Spinal cord (tissue), 10 donors: ENCODE measurements around the gene CCNDBP1. TPM values are rescaled to one million over a fixed set of nuclear protein-coding genes. Genes with fewer than 3 reads are reported as not detected.

ENCODE experiments used
- DNase-seq, 6 donors: peaks; one replicate each; pipeline versions ENCODE4 v3.0.0 to v3.0.0-alpha.2; 2013 to 2015; ENCODE audit warnings: low spot score in 6 of 6, low read depth in 4 of 6
- H3K27ac ChIP-seq: one replicate; pipeline ENCODE4 v1.5.1; 2013; ENCODE audit warnings: low read depth, low read length, control low read depth
- H3K27me3 ChIP-seq: one replicate; pipeline ENCODE4 v1.6.1; 2013; ENCODE audit warnings: low read length; ENCODE audit not compliant: control insufficient read depth, insufficient read depth
- H3K36me3 ChIP-seq: one replicate; pipeline ENCODE4 v1.6.1; 2013; ENCODE audit warnings: low read length; ENCODE audit not compliant: control insufficient read depth, insufficient read depth
- H3K4me1 ChIP-seq: one replicate; pipeline ENCODE4 v1.6.1; 2013; ENCODE audit warnings: low read length; ENCODE audit not compliant: control insufficient read depth, insufficient read depth
- H3K4me3 ChIP-seq: one replicate; pipeline ENCODE4 v1.5.1; 2013; ENCODE audit warnings: low read depth, low read length, control low read depth
- H3K9me3 ChIP-seq: one replicate; pipeline ENCODE4 v1.6.1; 2013; ENCODE audit warnings: low read length; ENCODE audit not compliant: control insufficient read depth, insufficient read depth
- WGBS: methylation state at CpG from one replicate; pipeline ENCODE4 v1.1.5; 2013; ENCODE audit warnings: missing lambda C conversion rate; ENCODE audit not compliant: insufficient coverage; 5-methylcytosine and 5-hydroxymethylcytosine counted together
- polyA plus RNA-seq, 2 donors: library from polyadenylated mRNA; unstranded; fragments of 120-200 nt; gene quantifications; one replicate each; pipeline ENCODE4 v1.2.1, GENCODE V29; 2013; ENCODE audit not compliant: insufficient read length in 2 of 2
- total RNA-seq, 2 donors: library from RNA; depleted of rRNA in 1 of 2; stranded (reverse); fragments of 120-200 nt in 1 of 2; fragments of >200 nt in 1 of 2; gene quantifications; one replicate each; pipeline versions ENCODE4 v1.2.3 to v1.2.4, GENCODE V29; 2013 to 2014
- donor health status: healthy.

The CCNDBP1 gene
- total and polyA plus RNA-seq, 4 donors: 52.0 to 90.0 (median 56.2) TPM

GRCh38 chr15:43212951-43213350 lies 27.7 kb downstream of the CCNDBP1 start:
- H3K9me3 ChIP-seq: no peaks in the 10 kb centered on the region
- H3K4me3 ChIP-seq: no peak overlapping the region
- DNase-seq: no peak
- H3K27me3 ChIP-seq: no peaks in the 10 kb centered on the region
- no peak overlapping the region for H3K27ac ChIP-seq
- H3K4me1 ChIP-seq: no peaks in the 10 kb centered on the region
- H3K36me3 ChIP-seq: no peaks in the 10 kb centered on the region

DNA sequence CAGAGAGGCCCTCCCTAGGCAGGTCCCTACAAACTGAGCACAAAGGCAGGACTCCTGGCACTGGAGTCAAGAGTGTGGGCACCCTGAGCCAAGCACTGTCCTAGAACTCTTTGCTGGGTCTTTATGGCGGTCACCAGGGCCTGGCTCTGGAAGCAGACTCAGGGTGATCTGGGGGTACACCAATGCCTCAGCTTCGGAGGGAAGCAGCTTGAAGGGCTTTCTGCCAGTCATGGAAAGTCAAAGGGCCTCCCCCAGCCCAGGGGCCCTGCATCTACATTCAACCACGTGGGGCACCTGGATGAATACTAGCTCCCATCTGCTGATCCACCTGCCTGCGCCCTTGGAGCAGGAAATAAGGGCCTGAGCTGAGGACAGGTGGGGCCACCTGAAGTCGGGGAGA lies 28.3 kb downstream of the CCNDBP1 start:
- DNase-seq: no peak
- H3K4me3 ChIP-seq: no peak overlapping the region
- 74% methylated on average over 5 of the region's 5 CpGs for WGBS

GRCh38 chr15:43214169-43214568 lies 29.0 kb downstream of the CCNDBP1 start:
- DNase-seq: no peak
- H3K27ac ChIP-seq: no peak overlapping the region
- H3K36me3 ChIP-seq: no peaks in the 10 kb centered on the region
- 65% methylated on average over 8 of the region's 8 CpGs for WGBS
- no peaks in the 10 kb centered on the region for H3K9me3 ChIP-seq
- H3K4me1 ChIP-seq: no peaks in the 10 kb centered on the region
- no peak overlapping the region for H3K4me3 ChIP-seq
- H3K27me3 ChIP-seq: no peaks in the 10 kb centered on the region

More for the DNA sequence above, 28.3 kb downstream of the CCNDBP1 start:
- H3K36me3 ChIP-seq: no peaks in the 10 kb centered on the region
- H3K27me3 ChIP-seq: no peaks in the 10 kb centered on the region
- H3K9me3 ChIP-seq: no peaks in the 10 kb centered on the region
- no peak overlapping the region for H3K27ac ChIP-seq
- H3K4me1 ChIP-seq: no peaks in the 10 kb centered on the region

DNA sequence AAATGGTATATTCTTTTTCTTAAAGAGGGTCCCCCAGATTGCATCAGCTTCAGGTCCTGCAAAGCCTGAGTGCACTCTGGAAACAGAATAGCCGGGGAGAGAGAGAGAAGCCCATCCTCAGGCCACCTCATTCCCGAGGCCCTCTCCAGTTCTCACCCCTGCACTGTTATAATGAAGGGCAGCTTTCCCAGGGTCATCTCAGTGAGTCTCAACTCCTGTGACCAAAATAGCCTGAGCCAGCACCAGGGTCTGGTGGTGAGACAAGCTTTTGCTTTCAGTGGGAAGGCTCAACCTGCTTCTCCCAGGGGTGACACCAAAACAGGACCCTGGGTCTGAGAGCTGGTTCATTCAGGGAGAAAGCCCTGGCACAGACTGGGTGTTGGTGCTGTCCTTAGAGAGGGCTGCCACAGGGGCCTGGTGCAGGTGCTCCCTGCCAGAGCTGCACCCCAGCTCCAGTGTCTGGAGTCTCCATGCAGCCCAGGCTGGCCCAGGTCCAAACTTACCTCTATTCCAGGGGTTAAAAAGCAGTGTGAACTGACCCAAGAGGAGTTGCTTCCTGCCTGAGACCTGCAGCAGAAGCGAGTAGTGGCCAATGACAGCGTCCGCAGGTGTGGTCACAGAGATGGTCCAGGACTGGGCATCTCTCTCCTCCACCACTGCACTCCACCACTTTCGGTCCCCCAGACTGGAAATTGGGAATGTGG lies 29.5 kb downstream of the CCNDBP1 start:
- WGBS: 75% methylated on average over 1 of the region's 6 CpGs
- Histone ChIP-seq H3K9me3 (no peaks in the 10 kb centered on the region), H3K27ac (no peak overlapping the region), H3K27me3 (no peaks in the 10 kb centered on the region), H3K4me3 (no peak overlapping the region), H3K4me1 (no peaks in the 10 kb centered on the region), H3K36me3 (no peaks in the 10 kb centered on the region)
- DNase-seq: no peak

- Histone ChIP-seq H3K9me3 (no peaks in the 10 kb centered on the region), H3K27me3 (no peaks in the 10 kb centered on the region), H3K4me1 (no peaks in the 10 kb centered on the region), H3K4me3 (no peak overlapping the region), H3K36me3 (no peaks in the 10 kb centered on the region), H3K27ac (no peak overlapping the region)
- 88% methylated on average over 3 of the region's 7 CpGs for WGBS
- no peak for DNase-seq
Observed at GRCh38 chr15:43215961-43216360, 30.8 kb downstream of the CCNDBP1 start.

- WGBS: 43% methylated on average over 8 of the region's 13 CpGs
- Histone ChIP-seq H3K4me1 (no peaks in the 10 kb centered on the region), H3K4me3 (no peak overlapping the region), H3K36me3 (no peaks in the 10 kb centered on the region), H3K27me3 (no peaks in the 10 kb centered on the region), H3K27ac (no peak overlapping the region), H3K9me3 (no peaks in the 10 kb centered on the region)
- DNase-seq: peak in 1 of 6 donors; percentile 3
Observed at GRCh38 chr15:43218908-43219706, 33.9 kb downstream of the CCNDBP1 start.

DNA sequence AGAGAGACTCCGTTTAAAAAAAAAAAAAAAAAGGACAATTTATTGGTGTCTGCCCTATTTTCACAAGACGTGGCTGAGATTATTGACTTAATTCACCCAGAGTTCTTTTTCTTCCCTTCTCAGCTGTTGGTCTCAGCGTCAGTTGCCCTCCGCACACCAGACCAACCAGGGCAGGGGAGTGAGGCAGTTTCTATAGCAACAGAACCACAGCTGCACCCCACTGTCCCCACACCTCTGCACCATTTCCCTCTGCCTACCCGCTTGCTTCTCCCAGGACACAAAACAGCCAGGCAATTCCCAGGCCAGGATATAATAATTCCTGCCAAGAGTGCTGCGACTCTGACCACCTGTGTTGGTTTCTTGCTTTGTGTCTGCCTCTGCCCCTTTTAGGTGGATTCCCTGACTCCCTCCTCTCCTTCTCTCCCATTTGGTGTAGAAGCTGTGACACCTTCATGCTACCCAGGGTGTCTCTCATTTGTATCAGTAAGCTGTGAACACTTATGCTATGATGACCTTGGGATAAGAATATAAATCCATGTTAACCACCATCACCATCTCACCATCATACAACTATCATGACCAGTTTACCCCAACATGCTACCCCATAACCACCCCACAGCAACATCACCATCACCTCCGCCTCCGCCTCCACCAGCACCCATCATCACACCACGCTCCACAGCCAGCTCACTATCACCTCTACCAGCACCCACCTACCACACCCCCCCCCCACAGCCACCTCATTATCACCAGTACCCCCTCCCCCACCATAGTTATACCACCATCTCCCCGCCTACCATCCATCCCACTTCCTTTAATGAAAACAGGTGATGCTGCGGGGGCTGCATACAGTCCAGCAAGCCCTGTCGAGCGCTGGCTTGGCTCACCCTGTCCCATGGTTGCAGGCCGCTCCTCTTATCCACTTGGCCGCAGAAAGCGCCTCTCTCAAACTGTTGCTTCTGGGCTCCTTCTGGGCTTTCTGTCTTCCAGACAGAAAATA lies 35.0 kb downstream of the CCNDBP1 start:
- Histone ChIP-seq H3K27me3 (no peaks in the 10 kb centered on the region), H3K27ac (no peak overlapping the region), H3K4me1 (no peaks in the 10 kb centered on the region), H3K36me3 (no peaks in the 10 kb centered on the region), H3K4me3 (no peak overlapping the region), H3K9me3 (no peaks in the 10 kb centered on the region)
- DNase-seq: no peak
- 85% methylated on average over 15 of the region's 16 CpGs for WGBS

GRCh38 chr15:43220991-43221403 lies 35.8 kb downstream of the CCNDBP1 start, which contains the start of gene EPB42:
Gene EPB42, minus strand, starts transcription at chr15:43221018. Its CDS starts 193 bp downstream, at chr15:43220825.
- no peak within 1 kb of the TSS for H3K27ac ChIP-seq
- no peaks in the 10 kb centered on the region for H3K9me3 ChIP-seq
- 74% methylated on average over 2 of the region's 3 CpGs for WGBS
- no peaks in the 10 kb centered on the region for H3K27me3 ChIP-seq
- H3K36me3 ChIP-seq: no peaks in the 10 kb centered on the region
- no peaks in the 10 kb centered on the region for H3K4me1 ChIP-seq
- no peak for DNase-seq
- H3K4me3 ChIP-seq: no peak within 1 kb of the TSS

DNA sequence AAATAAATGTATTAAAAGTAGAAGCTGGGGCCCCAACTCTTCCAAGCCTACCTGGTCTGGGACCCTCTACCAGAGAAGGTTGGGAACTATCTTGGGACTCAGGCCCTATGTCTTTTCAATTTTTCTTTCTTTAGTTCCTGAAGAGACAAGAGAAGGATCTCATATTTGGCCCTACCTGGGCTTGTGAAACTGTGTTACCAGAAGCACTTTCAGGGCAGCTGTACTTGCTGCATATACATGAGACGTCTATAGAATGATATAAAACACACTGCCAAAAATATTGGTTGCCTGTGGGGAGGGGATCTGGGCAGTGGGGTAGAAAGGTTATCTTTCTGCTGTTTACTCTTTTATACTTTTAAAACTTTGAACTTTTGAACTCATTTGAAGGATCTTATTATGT lies 36.2 kb downstream of the CCNDBP1 start:
- WGBS: no CpG with 5 or more reads among the region's 1 CpG
- H3K27ac ChIP-seq: no peak overlapping the region
- H3K27me3 ChIP-seq: no peaks in the 10 kb centered on the region
- H3K9me3 ChIP-seq: no peaks in the 10 kb centered on the region
- H3K36me3 ChIP-seq: no peaks in the 10 kb centered on the region
- H3K4me3 ChIP-seq: no peak overlapping the region
- no peaks in the 10 kb centered on the region for H3K4me1 ChIP-seq
- DNase-seq: no peak
